ENCODE measurements around the gene JAG1.

The JAG1 gene

GRCh38 chr20:10699489-10699888 lies 25.7 kb upstream of the JAG1 start:
- DNase-seq (ENCODE audit: low spot score) = no peak

DNA sequence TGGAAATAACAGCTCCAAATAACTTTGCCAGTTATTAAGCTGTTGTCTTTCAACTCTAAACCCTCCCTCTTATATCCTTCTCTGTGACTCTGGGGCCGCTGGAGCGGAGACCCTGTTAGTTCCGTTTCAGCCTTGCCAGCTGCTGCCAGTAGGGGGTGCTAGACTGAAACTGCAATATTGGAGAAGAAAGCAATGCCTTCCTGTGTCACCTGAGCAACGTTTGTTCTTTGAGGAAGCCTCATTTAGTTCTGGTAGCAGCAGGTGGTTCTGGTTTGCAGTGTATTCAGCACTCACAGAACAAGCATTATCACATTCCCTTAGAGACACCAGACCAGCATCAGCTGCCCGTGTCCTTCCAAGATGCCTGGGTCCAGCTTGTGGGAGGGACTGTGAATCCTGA lies 22.9 kb upstream of the JAG1 start:
- DNase-seq (ENCODE audit: low spot score) = no peak

DNA sequence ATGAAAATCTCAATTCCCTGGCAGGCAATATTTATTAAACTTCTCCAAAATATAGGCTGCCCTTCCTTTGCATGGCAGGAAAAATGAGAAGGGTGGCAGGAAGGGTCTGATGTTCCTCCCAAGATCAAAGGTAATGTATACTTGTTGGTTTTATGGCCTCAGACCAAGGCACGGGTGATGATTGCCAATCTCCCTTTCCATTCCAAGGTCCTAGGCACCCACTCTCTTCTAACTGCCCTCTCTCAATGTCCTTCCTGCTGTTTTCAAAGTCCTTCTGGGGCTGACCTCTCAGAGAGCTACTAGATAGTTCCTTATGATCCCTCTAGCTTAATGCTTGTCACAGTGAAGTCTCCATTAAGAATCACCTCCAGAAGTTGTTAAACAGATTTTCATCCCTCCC lies 15.6 kb upstream of the JAG1 start:
- no peak for DNase-seq (ENCODE audit: low spot score)

DNA sequence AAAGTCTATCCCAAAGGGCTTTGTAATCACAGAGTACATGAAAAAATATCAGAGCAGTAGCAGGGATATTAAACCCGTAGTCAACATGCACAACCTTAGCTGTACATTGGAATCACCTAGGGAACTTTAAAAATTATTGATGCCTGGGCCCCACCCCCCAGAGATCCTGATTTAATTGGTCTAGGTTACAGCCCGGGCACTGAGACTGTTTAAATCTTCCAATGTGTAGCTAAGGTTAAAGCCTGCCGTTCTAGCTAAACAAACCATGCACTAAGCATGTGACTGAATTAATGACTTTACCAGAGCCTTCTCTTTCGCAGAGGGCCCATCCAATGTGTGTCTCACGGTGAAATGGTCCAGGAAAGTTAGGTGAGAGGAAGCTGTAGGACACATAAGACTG lies 14.1 kb upstream of the JAG1 start:
- no peak for DNase-seq (ENCODE audit: low spot score)

DNA sequence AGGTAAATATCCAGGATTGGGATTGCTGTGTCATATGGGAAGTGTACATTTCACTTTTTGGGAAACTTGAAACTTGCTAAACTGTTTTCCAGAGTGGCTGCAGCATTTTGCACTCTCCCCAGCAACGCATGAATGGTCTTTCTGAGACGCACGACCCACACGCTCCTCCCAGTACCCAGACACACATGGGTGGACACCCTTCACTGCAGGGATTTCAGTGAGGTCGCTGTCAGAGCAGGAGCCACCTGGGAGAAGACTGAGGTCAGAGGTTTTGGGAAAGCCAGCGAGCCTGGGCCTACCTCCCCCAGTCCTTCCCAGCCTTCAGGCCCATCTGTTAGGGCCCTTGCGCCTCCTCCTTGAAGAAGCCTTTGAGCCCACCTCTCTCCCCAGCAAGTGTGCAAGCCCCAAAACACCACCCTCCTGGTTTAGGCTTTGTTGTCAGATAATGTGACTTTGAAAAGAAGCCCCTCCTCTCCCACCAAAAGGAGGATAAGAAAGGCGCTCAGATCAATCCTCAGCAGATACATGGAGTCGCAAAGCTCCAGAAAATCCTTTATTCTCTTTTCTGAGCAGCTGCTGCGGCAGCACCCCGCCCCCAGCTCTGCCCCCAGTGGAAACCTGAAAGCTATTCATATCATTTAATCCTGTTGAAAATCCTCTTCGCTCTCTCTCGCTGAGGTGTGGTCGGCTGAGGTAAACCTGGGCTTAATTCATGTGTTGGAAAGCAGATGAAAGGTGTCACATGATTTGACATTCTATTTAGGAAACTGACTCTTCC lies 12.7 kb upstream of the JAG1 start:
- DNase-seq (ENCODE audit: low spot score) = peak; percentile 65

DNA sequence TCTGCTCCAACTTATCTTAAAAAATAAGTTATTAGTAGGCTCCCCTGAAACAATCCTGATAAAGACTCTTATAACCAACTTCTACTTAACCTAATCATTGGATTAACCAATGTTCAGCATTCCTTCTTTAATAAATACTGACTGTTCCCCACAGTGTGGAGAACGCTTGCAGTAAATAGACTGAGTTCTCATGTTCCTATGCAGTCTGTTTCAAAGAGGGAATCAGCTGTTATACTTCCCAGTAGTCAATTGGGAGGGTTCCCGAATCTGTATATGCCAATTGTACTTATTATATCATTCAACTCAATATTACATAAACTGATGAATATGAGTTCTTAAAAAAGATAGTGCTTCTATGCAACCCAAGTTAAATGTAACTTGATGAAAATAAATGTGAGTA lies 9.7 kb upstream of the JAG1 start:
- no peak for DNase-seq (ENCODE audit: low spot score)

- DNase-seq (ENCODE audit: low spot score) = no peak
Observed at GRCh38 chr20:10682939-10683338, 9.1 kb upstream of the JAG1 start.

- DNase-seq (ENCODE audit: low spot score) = no peak
Observed at GRCh38 chr20:10681494-10681893, 7.7 kb upstream of the JAG1 start.

- no peak for DNase-seq (ENCODE audit: low spot score)
Observed at GRCh38 chr20:10680571-10680970, 6.8 kb upstream of the JAG1 start.

DNA sequence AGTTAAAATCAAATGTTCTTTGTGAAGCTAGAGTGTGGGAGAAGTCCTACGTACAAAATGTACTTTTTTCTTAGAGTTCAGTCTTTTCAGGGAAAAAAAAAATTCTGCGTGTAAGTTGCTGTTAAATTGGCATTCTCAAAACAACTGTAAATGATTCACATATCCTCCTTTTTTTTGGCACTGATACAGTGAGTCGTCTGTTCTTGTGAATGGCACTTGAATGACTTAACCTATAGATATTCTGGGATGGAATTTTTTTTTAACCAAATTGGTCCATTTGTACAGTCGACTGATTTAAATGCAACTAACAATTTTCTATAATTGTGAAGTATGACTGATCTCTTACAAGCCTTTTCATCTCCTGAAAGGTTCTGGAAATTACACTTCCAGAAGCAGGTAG lies 5.5 kb upstream of the JAG1 start:
- DNase-seq (ENCODE audit: low spot score) = no peak

DNA sequence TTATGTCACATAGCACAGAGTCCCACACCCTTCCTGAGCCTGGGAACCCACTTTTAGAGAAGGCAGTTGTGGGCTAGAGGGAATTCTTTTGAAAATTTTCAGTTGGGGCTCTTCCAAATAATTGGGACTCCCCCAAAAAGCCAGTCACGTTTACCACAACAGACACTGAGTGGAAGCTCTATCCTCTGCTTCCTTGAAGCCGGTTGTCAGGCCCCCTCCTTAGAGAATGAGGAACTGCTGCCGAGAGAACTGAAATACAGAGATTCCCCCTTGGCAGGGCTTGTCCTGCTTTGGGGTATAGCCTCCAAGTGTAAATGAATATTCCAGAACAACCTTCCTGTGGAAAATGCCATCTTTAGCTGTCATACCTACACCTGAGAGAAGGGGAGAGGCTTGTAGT lies 2.7 kb upstream of the JAG1 start:
- DNase-seq (ENCODE audit: low spot score) = no peak

- no peak for DNase-seq (ENCODE audit: low spot score)
Observed at GRCh38 chr20:10675450-10675848, 1.6 kb upstream of the JAG1 start.

GRCh38 chr20:10674684-10675449 lies 1.1 kb upstream of the JAG1 start:
- DNase-seq (ENCODE audit: low spot score) = peak; percentile 87

DNA sequence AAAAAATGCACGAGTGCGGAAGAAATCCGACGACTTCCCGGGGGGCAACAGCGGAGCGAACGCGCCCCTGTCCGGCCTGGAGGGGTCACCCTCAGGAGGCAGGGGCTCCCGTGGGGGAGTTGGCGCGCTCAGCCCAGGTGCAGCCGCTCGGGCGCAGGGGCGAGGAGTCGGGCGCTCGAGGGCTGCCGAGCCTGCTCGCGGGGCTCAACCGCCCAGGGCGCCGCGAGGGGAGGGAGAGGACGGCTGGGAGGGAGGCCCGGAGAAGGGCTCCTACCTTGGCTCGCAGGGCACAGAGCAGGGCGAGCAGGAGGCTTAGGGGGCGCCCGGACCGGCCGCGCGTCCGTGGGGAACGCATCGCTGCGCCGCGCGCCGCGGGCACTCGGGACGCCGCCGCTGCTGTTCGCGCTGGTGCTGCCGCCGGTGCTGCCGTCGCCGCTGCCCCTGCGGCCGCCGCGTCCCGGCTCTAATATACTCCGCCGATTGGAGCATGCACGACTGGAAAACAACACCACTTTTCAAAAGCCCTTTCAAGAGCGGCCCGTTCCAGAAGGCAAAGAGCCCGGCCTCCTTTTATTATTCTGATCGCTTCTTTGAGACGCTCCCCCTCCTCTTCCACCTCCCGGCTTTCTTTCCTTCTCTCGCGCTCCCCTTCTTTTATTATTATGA lies 490 bp downstream of the JAG1 start:
- DNase-seq (ENCODE audit: low spot score) = peak; percentile 77

DNA sequence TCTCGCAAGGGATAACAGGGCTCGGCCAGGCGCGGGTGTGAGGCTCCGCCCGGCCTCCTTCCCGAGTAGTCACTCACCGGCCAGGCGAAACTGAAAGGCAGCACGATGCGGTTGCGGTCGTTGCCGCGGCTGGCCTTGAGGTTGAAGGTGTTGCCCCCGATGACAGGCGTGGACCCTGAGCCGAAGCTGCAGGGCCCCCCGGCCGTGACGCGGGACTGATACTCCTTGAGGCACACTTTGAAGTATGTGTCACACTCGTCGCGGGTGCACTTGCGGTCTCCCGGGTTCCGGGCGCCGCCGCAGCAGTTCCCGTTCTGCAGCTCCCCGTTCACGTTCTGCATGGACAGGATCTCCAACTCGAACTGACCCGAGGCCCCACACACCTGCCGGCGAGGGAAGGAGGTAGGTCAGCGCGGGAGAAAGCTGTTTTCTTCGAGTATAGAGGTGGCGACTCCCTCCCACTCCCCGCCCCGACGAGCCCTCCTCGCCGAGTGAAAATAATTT lies 1.1 kb downstream of the JAG1 start:
- DNase-seq (ENCODE audit: low spot score) = peak; percentile 67

- DNase-seq (ENCODE audit: low spot score) = peak; percentile 40
Observed at GRCh38 chr20:10671919-10672623, 1.7 kb downstream of the JAG1 start.

GRCh38 chr20:10671221-10671918 lies 2.4 kb downstream of the JAG1 start:
- peak; percentile 44 for DNase-seq (ENCODE audit: low spot score)

- DNase-seq (ENCODE audit: low spot score) = no peak
Observed at GRCh38 chr20:10670501-10671220, 3.1 kb downstream of the JAG1 start.

DNA sequence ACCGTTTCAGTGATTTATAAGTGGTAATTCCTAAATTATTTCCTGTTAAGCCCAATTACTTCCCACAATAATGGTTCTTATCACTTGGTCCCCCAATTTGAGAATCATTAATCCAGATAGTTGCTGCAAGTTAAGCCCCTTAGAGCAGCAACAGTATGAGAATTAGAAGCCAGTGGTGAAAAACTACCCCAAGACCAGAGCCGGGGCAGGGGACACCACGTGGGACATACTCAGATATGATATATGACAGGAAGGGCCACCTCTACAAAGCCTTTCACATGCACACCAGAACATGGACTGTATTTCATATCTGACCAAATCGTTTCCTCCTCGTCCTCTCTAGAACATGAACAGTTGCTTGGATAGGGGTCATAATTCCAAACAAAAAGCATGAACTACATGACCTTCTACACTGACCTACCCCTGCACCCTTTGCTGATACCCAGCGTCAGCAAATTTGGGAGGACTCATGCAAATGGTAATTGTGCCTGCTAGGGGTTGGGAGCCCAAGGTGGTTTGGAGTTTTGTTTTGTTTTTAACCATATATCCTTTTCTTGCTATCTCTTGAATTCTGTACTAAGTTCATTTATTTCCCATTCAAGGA lies 3.9 kb downstream of the JAG1 start:
- DNase-seq (ENCODE audit: low spot score) = no peak

GRCh38 chr20:10668677-10669368 lies 5.0 kb downstream of the JAG1 start:
- DNase-seq (ENCODE audit: low spot score) = no peak
